Mucosa of rectum (tissue), 2 donors: ENCODE measurements around the gene C2.

Experiments used
- H3K27ac ChIP-seq, 2 donors: one replicate each; pipeline ENCODE4 v1.7.0; 2013; ENCODE audit warnings: inconsistent platforms in 2 of 2, low read depth in 2 of 2, low read length in 2 of 2
- H3K27me3 ChIP-seq, 2 donors: one replicate each; pipeline ENCODE4 v1.7.0; 2013; ENCODE audit warnings: low read length in 2 of 2; ENCODE audit not compliant: control insufficient read depth in 2 of 2, insufficient read depth in 2 of 2
- H3K36me3 ChIP-seq, 2 donors: one replicate each; pipeline ENCODE4 v1.7.0; 2013; ENCODE audit warnings: low read length in 2 of 2; ENCODE audit not compliant: control insufficient read depth in 2 of 2, insufficient read depth in 2 of 2
- H3K4me1 ChIP-seq, 2 donors: one replicate each; pipeline ENCODE4 v1.7.0; 2013; ENCODE audit warnings: low read length in 2 of 2, mild to moderate bottlenecking in 1 of 2; ENCODE audit not compliant: control insufficient read depth in 2 of 2, insufficient read depth in 2 of 2
- H3K4me3 ChIP-seq, 2 donors: one replicate each; pipeline ENCODE4 v1.7.0; 2013; ENCODE audit warnings: low read length in 2 of 2
- H3K9ac ChIP-seq, 2 donors: one replicate each; pipeline ENCODE4 v1.7.0; 2013; ENCODE audit warnings: low read length in 2 of 2, low read depth in 1 of 2, mild to moderate bottlenecking in 1 of 2
- H3K9me3 ChIP-seq, 2 donors: one replicate each; pipeline ENCODE4 v1.7.0; 2013; ENCODE audit warnings: low read length in 2 of 2; ENCODE audit not compliant: control insufficient read depth in 2 of 2
- donor health status: healthy.
- donor health status: Normal muscosa, but diverticular disease.

The C2 gene

DNA sequence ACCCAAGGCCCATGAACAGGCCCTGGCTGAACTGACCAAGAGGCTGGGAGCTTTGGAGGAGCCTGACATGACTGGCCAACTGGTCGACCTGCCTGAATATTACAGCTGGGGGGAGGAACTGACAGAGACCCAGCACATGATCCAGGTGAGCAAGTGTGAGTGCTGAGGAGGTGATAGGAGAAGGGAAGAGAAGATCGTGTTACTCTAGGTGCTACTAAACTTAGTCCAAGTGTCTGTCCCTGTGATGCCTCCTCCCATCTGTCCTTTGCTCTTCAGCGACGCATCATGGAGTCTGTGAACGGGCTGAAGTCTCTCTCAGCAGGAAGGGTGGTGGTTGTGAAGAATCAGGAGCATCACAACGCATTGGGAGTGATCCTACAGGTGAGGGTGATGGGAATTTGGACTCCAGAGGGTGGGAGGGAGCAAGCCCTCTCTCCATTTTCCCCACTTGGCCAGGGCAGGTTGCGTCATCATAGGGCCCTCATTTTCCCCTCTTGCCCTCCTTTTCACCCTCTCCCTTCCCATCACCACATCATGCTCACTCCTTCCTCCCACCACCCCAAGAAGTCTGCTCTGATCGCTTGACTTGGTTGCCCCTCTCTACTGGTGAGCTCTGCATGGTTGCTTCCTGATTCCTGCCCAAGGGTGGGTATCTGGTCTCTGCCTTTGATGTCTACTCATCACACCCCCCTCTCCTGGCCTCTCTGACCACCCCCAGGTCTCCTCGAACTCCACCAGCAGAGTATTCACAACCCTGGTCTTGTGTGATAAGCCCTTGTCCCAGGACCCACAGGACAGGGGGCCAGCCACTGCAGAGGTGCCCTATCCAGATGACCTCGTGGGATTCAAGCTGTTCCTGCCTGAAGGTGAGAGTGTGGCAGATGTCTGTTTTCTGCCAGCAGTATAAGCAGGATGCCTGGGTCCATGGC is 39.7 kb downstream of the C2 start:
- no peak overlapping the region for H3K9ac ChIP-seq
- no peaks in the 10 kb centered on the region for H3K9me3 ChIP-seq
- peaks cover 63 to 71% of the 10 kb centered on the region in 2 donors for H3K36me3 ChIP-seq
- no peaks in the 10 kb centered on the region for H3K27me3 ChIP-seq
- no peak overlapping the region for H3K4me3 ChIP-seq
- no peak overlapping the region for H3K27ac ChIP-seq
- H3K4me1 ChIP-seq, result peaks cover 9 to 15% of the 10 kb centered on the region in 2 donors

DNA sequence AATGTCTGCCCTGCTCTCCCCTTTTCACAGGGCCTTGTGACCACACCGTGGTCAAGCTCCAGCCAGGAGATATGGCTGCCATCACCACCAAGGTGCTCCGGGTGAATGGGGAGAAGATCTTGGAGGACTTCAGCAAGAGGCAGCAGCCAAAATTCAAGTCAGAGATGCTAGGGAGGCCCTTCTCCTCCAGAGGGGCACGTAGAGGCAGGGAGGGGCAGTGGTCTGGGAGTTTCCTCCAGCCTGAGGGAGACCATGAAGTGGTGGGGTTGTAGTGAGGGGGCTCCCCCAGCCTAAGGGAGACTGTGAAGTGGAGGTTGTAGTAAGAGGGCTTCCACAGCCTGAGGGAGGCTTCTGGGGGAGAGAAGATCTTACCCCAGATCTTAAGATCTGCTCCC is 40.4 kb downstream of the C2 start:
- Histone ChIP-seq H3K9me3 (no peaks in the 10 kb centered on the region), H3K9ac (no peak overlapping the region), H3K27ac (no peak overlapping the region), H3K4me3 (no peak overlapping the region), H3K4me1 (peaks cover 13 to 15% of the 10 kb centered on the region in 2 donors), H3K36me3 (peaks cover 56 to 65% of the 10 kb centered on the region in 2 donors), H3K27me3 (no peaks in the 10 kb centered on the region)

DNA sequence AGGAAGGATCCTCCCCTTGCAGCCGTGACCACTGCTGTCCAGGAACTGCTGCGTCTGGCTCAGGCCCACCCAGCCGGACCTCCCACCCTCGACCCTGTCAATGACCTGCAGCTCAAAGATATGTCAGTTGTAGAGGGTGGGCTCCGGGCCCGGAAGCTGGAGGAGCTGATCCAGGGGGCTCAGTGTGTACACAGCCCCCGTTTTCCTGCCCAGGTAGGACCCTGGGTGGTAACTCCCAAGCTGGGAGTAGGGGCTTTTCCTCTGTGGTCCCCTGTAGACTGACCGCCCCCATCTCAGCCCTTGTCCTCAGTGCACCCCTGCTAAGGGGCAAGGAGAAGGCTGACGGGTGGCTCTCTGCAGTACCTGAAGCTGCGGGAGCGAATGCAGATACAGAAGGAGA is 40.8 kb downstream of the C2 start:
- H3K4me1 ChIP-seq, result peaks cover 15 to 17% of the 10 kb centered on the region in 2 donors
- peaks cover 54 to 63% of the 10 kb centered on the region in 2 donors for H3K36me3 ChIP-seq
- no peaks in the 10 kb centered on the region for H3K27me3 ChIP-seq
- no peak overlapping the region for H3K4me3 ChIP-seq
- H3K27ac ChIP-seq, result no peak overlapping the region
- no peak overlapping the region for H3K9ac ChIP-seq
- no peaks in the 10 kb centered on the region for H3K9me3 ChIP-seq

DNA sequence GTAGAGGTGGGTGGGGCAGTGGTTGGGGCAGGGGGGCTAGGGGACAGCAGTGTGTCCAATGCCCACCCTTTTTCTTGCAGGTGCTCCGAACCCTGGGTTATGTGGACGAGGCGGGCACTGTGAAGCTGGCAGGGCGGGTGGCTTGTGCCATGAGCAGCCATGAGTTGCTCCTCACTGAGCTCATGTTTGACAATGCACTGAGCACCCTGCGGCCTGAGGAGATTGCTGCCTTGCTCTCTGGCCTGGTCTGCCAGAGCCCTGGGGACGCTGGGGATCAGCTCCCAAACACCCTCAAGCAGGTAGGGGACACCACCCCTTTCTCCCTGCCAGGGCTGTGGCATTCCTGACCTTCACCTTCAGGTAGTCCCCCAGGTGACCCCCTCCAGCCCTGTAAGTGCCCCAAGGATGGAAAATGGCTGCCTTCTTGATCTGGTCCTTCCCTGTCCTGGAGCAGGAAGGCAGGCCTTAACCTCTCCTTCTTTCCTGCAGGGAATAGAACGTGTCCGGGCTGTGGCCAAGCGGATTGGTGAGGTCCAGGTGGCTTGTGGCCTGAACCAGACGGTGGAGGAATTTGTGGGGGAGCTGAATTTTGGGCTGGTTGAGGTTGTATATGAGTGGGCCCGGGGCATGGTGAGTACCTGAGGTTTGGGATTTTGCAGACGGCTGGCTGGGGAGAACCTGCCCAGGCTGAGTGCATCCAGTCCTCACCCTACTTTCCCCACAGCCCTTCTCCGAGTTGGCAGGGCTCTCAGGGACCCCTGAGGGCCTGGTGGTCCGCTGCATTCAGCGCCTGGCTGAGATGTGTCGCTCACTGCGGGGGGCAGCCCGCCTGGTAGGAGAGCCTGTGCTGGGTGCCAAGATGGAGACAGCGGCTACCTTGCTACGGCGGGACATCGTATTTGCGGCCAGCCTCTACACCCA is 41.5 kb downstream of the C2 start:
- Histone ChIP-seq H3K4me1 (peaks cover 15 to 18% of the 10 kb centered on the region in 2 donors), H3K27me3 (no peaks in the 10 kb centered on the region), H3K27ac (no peak overlapping the region), H3K9me3 (no peaks in the 10 kb centered on the region), H3K36me3 (peaks cover 47 to 56% of the 10 kb centered on the region in 2 donors), H3K4me3 (no peak overlapping the region), H3K9ac (no peak overlapping the region)

DNA sequence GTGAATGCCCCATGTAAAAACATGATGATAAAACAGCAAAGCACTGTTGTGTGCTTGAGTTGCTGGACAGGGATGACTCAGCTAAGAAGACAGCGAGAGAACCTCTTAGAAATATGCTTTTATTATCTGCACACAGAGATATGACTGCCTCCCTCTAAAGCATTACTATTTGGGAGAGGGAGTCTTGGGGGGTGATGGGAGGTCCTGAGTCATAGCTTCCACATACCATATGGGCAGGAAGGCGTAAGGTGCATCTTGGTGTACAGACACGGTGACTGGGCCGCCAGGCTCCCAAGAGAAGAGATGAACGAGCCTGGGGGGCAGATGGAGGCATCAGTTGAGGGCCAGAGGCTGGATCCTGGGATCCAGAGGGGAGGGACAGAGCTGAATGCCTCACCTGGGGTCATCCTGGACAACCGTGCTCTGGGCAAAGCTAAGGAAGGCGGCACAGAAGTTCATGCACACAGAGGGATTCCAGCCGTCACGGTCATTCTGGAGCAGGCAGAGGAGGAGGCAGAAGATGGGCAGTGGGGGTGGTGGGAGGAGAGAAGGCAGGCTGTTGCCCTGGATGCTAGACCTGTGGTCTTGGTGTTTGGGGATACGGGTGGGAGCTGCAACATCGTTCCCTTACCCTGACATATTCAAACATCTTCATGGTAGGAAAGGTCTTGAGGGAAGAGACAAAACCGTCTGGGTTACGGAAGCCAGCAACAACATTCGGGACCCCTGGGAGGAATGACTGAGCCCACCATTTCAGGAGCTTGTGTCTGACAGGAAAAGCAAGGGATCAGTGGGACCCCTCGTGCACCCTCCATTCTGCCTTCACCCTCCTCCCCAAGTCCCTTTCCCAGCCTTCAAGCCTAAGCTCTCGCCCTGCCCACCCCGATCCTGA is 42.4 kb downstream of the C2 start:
- Histone ChIP-seq H3K9ac (no peak overlapping the region), H3K9me3 (no peaks in the 10 kb centered on the region), H3K4me3 (no peak overlapping the region), H3K4me1 (peaks cover 15 to 18% of the 10 kb centered on the region in 2 donors), H3K27me3 (no peaks in the 10 kb centered on the region), H3K36me3 (peaks cover 44 to 52% of the 10 kb centered on the region in 2 donors), H3K27ac (peak overlapping the region in 1 of 2 donors; percentile 98)

DNA sequence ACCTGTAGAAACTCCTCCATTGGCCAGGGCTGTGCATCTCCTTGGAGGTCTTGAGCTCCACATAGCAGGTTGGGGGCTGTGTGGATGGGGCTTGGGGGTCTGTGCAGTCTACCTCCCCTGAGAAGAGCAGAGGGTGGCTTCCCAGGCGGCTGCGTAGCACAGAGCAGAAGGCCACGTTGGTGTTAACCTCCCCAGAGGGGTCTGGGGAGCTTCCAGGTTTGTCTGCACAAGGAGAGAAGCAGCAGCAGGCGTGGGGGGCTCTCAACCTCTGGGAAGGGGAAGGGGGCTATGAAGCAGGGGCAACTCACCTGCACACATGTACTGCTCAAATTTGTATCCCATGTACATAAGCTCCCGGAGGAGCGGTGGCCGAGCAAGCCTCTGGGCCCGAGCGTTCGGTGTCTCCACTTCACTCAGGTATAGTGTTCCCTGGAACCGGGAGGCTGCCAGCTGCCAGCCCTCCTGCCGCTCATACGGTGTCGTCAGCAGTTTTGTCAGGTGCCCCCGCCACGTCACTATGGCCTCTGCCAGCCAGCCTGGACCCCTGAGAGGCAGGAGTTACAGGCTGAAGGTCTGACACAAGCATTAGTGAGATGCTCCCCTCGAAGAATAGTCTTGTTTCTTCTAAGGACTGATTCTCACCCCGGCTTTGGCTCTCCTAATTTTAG is 43.2 kb downstream of the C2 start:
- Histone ChIP-seq H3K4me1 (peaks cover 15 to 18% of the 10 kb centered on the region in 2 donors), H3K36me3 (peaks cover 39 to 46% of the 10 kb centered on the region in 2 donors), H3K27ac (peak overlapping the region in 1 of 2 donors; percentile 98), H3K27me3 (no peaks in the 10 kb centered on the region), H3K4me3 (peak overlapping the region; percentile 89), H3K9ac (peak overlapping the region in 1 of 2 donors; percentile 94), H3K9me3 (no peaks in the 10 kb centered on the region)

DNA sequence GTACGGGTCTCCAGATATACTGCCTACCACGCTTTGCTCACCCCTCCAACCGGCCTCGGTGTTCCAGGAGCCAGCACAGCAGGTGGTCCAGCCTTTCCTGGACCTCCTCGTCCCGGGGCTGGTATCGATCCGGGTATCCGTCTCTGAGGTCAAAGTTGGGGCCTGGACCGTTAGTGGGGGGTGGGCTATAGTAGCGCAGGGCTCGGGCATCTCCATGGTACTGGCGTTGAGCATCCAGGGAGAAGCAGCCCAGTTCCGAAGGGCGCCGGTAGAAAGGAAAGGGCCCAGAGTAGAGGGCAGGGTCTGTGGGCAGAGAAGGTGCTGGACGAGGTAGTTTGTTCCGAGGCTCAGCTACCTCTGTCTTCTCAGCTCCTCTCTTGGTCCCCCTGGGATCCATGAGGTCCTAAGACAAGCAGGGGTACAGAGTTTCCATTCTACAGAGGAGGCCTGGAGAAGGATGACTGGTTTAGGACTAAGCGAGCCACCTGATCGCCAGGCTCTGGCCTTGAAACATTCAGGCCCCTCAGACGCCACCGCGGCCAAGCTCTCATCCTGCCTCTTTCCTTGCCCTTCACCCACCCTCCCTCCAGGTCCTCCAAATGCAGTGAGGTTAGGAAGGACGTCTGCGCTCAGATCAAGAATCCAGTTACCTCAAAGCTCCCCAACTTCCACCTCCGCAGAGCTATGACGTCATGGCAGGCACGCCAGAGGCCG is 43.9 kb downstream of the C2 start:
- Histone ChIP-seq H3K36me3 (peaks cover 36 to 40% of the 10 kb centered on the region in 2 donors), H3K27ac (peak overlapping the region; percentile 95 to 98), H3K4me1 (peaks cover 15 to 18% of the 10 kb centered on the region in 2 donors), H3K9me3 (no peaks in the 10 kb centered on the region), H3K4me3 (peak overlapping the region; percentile 89), H3K9ac (peak overlapping the region; percentile 94 to 96), H3K27me3 (no peaks in the 10 kb centered on the region)

DNA sequence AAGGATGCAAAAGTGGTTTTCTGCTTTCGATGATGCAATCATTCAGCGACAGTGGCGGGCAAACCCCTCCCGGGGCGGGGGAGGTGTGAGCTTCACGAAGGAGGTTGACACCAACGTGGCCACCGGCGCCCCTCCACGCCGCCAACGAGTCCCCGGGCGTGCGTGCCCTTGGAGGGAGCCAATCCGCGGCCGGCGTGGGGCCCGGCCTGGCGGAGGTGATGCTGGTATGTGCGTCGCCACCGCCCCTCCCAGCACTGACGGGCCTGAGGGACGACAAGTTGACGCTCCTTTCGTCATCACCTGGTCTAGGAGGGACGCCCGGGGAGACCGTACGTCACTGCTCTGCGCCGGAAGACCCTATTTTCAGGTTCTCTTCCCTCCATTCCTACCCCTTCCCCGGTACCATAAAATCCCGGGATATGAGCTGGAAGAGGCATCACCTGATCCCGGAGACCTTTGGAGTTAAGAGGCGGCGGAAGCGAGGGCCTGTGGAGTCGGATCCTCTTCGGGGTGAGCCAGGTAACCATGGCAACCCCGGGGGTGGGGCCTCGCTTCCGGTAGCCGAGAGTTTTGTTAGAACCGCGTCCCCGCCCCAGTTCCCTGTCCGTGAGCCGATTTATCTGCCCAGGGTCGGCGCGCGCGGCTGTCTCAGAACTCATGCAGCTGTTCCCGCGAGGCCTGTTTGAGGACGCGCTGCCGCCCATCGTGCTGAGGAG is 44.6 kb downstream of the C2 start, which contains the start of gene DXO:
Gene DXO (minus strand): TSS at position 146 of the 716 bp plus-strand sequence. CDS start 463 bp downstream, outside the sequence.
- Histone ChIP-seq H3K9ac (peak within 1 kb of the TSS; percentile 94 to 96), H3K9me3 (no peaks in the 10 kb centered on the region), H3K27me3 (no peaks in the 10 kb centered on the region), H3K4me3 (peak within 1 kb of the TSS; percentile 89), H3K36me3 (peaks cover 29 to 33% of the 10 kb centered on the region in 2 donors), H3K4me1 (peaks cover 15 to 18% of the 10 kb centered on the region in 2 donors), H3K27ac (peak within 1 kb of the TSS; percentile 95 to 98)
